Tibial artery (tissue), 4 donors: ENCODE measurements around the gene ZNF469.

Experiments
- DNase-seq, 2 donors: peaks; one replicate each; pipeline ENCODE4 v3.0.0-alpha.2; 2019
- H3K27ac ChIP-seq, 2 donors: fragments of 200-600 bp; sonication (generic) in 1 of 2; 1 replicate in 1 of 2; 2 replicates in 1 of 2; pipeline ENCODE4 v1.5.1; 2018 to 2019; ENCODE audit warnings: mild to moderate bottlenecking in 1 of 2
- H3K27me3 ChIP-seq, 2 donors: fragments of 200-600 bp; sonication (generic) in 1 of 2; one replicate each; pipeline versions ENCODE4 v1.5.1 to v1.6.0; 2016 to 2019
- H3K36me3 ChIP-seq, 3 donors: fragments of 200-600 bp; sonication (generic) in 2 of 3; one replicate each; pipeline ENCODE4 v1.5.1; 2016 to 2019; ENCODE audit warnings: mild to moderate bottlenecking in 2 of 3
- H3K4me1 ChIP-seq, 4 donors: fragments of 200-600 bp; sonication (generic) in 2 of 4; 1 replicate in 3 of 4; 2 replicates in 1 of 4; pipeline ENCODE4 v1.5.1; 2016 to 2019
- H3K4me3 ChIP-seq, 2 donors: fragments of 200-600 bp; sonication (generic) in 1 of 2; 1 replicate in 1 of 2; 2 replicates in 1 of 2; pipeline ENCODE4 v1.5.1; 2018 to 2019; ENCODE audit warnings: mild to moderate bottlenecking in 2 of 2
- H3K9me3 ChIP-seq, 3 donors: fragments of 200-600 bp; sonication (generic) in 1 of 3; one replicate each; pipeline ENCODE4 v1.5.1; 2016 to 2019
- CTCF ChIP-seq, 2 experiments: fragments of 200-600 bp in 1 of 2; fragments of 450-650 bp in 1 of 2; IDR thresholded peaks; one replicate each; pipeline ENCODE4 v1.5.1; 2017 to 2019; ENCODE audit warnings: antibody characterized with exemption in 2 of 2, mild to moderate bottlenecking in 1 of 2, moderate library complexity in 1 of 2
- intact Hi-C: fragments of 100-400 bp; cut with DNase I; formaldehyde crosslinking; loops from one replicate; pipeline ENCODE4 v1.15.0; 2023; ENCODE audit warnings: low total_unique reads

ZNF469 gene

GRCh38 chr16:88345721-88346560, 36.8 kb upstream of the ZNF469 start:
- Histone ChIP-seq H3K4me1 (no peaks in the 10 kb centered on the region), H3K4me3 (no peak overlapping the region), H3K27ac (no peak overlapping the region), H3K36me3 (no peaks in the 10 kb centered on the region), H3K9me3 (peaks cover 0 to 10% (median 0%) of the 10 kb centered on the region in 3 donors), H3K27me3 (no peaks in the 10 kb centered on the region)
- intact Hi-C loops: no loop called here
- no peak for TF ChIP-seq CTCF (IDR thresholded peaks at IDR 0.05)
- peak in 1 of 2 donors; percentile 53 for DNase-seq

- Histone ChIP-seq H3K4me3 (no peak overlapping the region), H3K27ac (no peak overlapping the region), H3K36me3 (no peaks in the 10 kb centered on the region), H3K4me1 (no peaks in the 10 kb centered on the region), H3K9me3 (peaks cover 0 to 10% (median 0%) of the 10 kb centered on the region in 3 donors), H3K27me3 (no peaks in the 10 kb centered on the region)
- no peak for TF ChIP-seq CTCF (IDR thresholded peaks at IDR 0.05)
- no peak for DNase-seq
- intact Hi-C loops: no loop called here
These were observed 35.9 kb upstream of the ZNF469 start for GRCh38 chr16:88346680-88347505.

GRCh38 chr16:88347656-88348376, 34.9 kb upstream of the ZNF469 start:
- Histone ChIP-seq H3K4me1 (no peaks in the 10 kb centered on the region), H3K4me3 (no peak overlapping the region), H3K9me3 (peaks cover 0 to 7% (median 0%) of the 10 kb centered on the region in 3 donors), H3K27me3 (no peaks in the 10 kb centered on the region), H3K36me3 (no peaks in the 10 kb centered on the region), H3K27ac (no peak overlapping the region)
- DNase-seq: no peak
- TF ChIP-seq CTCF (IDR thresholded peaks at IDR 0.05): no peak
- intact Hi-C loops: no loop called here

GRCh38 chr16:88348377-88349152, 34.2 kb upstream of the ZNF469 start:
- DNase-seq: no peak

More at GRCh38 chr16:88348377-88349152, 34.2 kb upstream of the ZNF469 start:
- TF ChIP-seq CTCF (IDR thresholded peaks at IDR 0.05): no peak
- H3K9me3 ChIP-seq: no peaks in the 10 kb centered on the region
- H3K36me3 ChIP-seq: no peaks in the 10 kb centered on the region
- intact Hi-C loops: no loop called here
- no peak overlapping the region for H3K4me3 ChIP-seq
- no peak overlapping the region for H3K27ac ChIP-seq
- H3K4me1 ChIP-seq: no peaks in the 10 kb centered on the region
- no peaks in the 10 kb centered on the region for H3K27me3 ChIP-seq
